HL-60/S4 treated with retinoic acid at 250 ng/mL for 4 days and 3 days (cell line): ENCODE data around the gene CLEC17A.

Experiments used
- in situ Hi-C: fragments of 300-500 bp; cut with MboI; formaldehyde crosslinking; loops from 2 replicates; pipeline ENCODE4 v1.7.0; 2022; ENCODE audit warnings: low sequenced_read_pairs

The CLEC17A gene

DNA sequence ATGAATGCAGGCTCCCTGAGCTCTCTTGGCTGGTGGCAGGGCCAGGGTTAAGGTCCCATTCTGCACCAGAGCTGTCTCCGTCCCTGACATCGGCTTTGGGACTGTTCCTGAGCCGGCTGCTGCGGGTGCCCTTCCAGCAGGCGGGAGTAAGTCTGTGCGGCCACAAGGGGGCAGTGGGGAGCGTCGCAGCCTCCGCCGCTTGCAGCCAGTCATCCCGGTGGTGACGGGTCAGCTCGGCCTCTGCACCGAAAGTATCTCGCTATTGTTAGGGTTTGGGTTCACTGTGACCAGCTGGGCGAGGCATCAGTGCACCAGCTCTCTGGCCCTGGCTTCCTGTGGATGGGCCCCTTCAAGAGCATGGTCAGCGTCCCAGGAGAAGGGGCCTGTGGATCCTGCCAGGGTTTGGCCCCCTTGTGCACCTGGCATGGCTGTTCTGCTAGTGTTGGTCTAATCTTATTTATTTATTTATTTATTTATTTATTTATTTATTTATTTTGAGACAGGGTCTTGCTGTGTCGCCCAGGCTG is 26.2 kb upstream of the CLEC17A start:
- in situ Hi-C loops = loop anchor here (25.0 kb wide), 1 partner anchor 331 kb away; the partner anchor contains the start of gene OR7A17

DNA sequence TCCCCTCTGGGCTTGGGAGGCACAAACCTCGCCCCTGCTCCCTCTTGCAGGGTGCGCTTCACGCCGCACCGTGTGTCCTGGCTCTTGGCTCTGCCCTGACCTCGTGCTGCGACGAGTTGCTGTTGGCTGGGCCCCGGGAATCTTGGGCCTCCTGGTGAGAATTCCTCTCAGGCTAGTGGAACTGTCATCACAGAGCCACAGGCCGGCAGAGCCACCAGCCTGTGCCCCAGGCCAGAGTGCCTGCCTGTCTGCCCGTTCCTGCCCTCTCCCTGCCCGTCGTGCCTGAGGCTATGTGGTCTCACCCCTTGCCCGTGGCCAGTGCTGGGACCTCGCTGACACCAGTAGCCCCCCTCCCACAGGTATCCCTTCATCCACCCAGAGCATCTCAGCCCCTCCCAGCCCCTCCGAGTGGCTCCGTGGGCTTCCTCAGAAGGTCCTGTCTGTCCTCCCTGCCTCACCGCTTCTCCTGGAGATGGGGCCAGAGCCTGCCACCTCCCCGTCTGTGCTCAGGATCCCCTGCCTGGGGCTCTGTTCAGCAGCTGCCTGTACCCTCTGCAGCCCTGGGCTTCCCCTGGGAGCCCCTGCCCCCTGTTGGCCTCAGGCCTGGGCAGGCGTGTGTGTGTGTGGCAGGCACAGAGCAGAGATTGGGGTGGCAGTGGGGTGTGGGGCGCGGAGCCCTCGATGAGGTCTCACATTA is 24.4 kb upstream of the CLEC17A start:
- in situ Hi-C loops = loop anchor here (25.0 kb wide), 1 partner anchor 329 kb away; the partner anchor contains the start of gene OR7A17

DNA sequence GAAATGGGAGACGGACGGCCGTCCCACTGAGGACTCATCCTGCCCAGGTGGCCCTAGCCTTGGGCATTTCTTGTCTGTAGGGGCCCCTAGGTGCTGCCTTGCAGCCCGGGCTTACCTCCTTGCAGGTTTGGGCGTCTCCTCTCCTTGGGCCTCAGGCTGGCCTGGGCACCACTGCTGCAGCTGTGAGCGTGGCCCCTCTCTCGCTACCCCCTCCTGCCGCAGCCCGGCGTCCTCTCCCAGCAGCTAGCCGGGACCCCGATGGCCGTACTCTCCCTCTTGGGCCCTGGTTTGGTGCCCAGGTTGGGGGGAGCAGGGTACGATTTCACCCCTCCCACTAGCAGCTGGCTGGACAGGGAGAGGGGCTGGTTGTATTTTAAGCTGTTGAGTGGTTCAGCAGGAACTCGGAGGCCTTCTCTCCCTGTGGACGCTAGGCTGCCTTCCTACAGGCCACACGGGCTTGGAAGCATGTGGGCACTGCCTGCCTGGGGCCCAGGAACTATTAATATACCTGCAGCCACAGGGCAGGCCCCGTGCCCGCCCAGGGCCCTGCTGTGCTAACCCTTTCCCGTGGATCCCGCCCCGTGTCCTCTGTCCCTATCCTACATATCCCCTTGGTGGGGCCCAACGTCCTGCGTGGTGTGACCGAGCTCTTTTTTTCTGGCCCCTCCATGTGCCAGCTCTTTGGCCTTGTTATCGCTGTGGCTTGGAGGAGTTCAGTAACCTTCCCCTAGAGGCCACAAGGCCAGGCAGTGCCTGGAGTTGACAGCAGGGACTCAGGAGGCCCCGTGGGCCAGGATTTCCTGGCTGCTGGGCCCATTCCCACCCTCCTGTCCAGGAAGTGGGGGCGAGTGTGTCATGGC is 22.7 kb upstream of the CLEC17A start:
- in situ Hi-C loops = loop anchor here (25.0 kb wide), 1 partner anchor 327 kb away; the partner anchor contains the start of gene OR7A17

DNA sequence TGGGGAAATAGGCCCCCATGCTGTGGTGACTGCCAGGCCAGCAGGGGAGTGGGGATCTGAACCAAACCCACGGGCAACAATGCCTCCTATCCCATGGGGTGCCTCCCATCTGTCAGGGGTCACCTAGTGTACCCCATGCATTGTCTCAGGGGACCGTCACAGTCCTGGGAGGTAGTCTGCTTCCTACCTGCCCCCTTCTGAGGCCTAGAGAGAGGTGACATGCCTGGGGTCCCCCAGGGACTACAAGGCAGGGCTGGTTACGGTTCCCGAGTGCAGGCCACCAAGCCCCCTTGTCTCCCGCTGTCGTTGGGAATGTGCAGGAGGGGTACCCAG is 22.1 kb upstream of the CLEC17A start:
- in situ Hi-C loops = loop anchor here (25.0 kb wide), 1 partner anchor 327 kb away; the partner anchor contains the start of gene OR7A17

DNA sequence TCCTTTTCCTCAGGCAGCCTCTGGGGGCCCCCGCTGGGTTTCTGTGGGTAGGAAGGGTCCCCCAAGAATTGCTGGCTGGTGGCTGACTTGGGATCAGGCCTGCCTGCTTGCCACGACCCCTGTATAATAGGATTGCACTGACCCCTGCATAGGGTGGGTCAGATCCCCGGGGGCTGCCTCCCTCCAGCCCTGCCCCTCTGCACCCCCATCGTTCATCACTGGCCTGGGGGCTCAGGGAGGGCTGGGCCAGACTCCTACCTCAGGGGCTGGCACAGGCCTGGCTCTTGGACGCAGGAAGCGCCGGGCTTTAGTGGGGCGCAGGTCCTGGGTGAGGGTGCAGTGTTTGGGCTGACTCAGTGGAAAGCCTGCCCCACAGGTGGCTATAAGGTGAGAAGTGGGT is 21.6 kb upstream of the CLEC17A start:
- in situ Hi-C loops = loop anchor here (25.0 kb wide), 1 partner anchor 326 kb away; the partner anchor contains the start of gene OR7A17

DNA sequence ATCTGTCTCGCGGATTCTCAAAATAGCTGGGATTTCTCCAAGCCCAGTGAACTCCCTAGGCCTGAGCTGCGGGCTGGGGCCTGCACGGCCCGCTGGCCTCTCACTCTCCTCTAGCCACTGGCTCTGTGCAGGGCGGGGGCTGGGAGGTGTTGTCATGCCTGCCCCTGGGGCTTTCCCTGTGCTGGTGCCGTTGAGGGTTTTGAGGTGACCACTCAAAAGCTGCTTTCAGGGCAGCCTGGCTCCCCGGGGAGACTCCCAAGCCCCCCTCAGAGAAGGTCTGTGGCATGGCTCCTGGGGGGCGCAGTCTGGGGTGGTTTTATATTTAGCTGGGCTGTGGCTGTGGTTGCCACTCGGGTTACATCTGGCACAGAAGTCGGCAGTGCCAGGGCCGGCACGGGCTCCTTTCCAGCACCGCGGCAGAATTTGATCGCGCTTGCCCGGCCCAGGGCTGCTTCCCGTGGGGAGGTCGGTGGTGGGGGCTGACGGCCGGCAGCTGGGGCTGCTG is 21.0 kb upstream of the CLEC17A start:
- in situ Hi-C loops = loop anchor here (25.0 kb wide), 1 partner anchor 325 kb away; the partner anchor contains the start of gene OR7A17

DNA sequence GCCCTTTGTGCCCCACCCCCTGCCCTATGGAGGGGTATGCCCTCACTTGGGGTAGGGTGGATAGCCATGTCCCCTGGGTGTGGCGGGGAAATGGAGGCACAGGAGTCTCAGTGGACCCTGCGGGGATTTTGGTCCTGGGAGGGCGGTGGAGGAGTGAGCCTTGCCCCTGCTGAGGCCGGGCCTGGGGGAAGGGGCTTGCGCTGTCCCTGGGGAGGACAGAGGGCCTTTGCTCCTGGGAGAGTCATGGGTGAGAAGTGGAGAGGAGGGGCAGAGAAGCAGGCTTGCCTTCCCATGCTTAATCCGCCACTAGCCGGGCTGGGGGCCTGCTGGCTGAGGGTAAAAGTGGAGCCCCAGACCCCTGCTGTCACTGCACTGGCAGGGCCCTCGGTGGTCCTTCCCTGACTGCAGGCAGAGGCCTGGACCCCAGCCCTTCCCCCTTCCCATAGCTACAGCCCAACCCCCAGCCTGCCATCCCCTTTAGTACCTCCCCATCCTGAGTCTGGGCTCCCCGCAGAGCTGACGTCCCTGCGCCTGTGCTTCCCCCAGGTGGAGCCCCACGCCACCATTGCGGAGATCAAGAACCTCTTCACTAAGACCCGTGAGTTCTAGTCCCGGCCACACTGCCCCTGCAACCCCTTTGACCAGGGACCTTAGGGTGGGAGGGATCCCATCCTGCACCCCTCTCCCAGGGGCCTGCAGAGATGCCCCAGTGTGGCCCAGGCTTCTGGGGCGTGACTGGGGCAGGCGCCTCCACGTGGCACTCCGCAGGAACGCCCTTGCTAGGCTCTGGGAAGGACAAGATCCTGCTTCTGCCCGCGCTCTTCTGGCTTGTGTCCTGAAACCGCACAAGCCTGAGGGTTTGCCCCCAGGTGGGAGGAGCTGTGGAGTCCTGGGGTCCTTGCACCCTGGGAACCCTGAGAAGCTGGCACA is 20.0 kb upstream of the CLEC17A start:
- in situ Hi-C loops = loop anchor here (25.0 kb wide), 1 partner anchor 324 kb away; the partner anchor contains the start of gene OR7A17

DNA sequence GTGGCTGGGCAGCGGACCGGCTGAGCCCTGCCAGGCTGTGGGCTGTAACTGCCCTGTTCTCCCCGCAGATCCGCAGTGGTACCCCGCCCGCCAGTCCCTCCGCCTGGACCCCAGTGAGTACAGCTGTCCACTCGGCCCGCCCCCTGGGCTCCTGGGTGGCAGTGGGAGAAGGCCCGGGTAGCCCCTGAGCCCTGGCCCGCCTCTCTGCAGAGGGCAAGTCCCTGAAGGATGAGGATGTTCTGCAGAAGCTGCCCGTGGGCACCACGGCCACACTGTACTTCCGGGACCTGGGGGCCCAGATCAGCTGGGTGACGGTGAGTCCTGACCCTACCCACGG is 19.3 kb upstream of the CLEC17A start:
- in situ Hi-C loops = loop anchor here (25.0 kb wide), 1 partner anchor 324 kb away; the partner anchor contains the start of gene OR7A17

DNA sequence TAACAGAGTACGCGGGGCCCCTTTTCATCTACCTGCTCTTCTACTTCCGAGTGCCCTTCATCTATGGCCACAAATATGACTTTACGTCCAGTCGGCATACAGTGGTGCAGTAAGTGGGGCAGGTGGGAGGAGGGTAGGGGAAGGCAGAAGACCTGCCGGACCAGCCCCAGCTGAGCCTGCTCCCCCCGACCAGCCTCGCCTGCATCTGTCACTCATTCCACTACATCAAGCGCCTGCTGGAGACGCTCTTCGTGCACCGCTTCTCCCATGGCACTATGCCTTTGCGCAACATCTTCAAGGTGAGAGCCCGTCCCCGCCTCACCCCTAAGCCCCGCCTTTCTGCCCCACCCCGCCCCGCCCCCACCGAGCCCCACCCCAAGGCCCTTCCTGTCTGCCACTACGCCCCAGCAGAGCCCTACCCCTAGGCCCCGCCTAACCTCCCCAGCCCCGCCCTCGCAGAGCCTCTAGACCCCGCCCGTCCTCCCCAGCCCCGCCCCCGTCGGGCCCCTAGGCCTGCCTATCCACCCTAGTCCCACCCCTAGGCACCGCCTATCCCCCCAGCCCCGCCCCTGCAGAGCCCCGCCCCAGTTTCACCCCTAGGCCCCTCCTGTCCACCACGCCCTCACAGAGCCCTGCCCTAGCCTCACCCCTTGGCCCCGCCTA is 18.8 kb upstream of the CLEC17A start:
- in situ Hi-C loops = loop anchor here (25.0 kb wide), 1 partner anchor 323 kb away; the partner anchor contains the start of gene OR7A17

DNA sequence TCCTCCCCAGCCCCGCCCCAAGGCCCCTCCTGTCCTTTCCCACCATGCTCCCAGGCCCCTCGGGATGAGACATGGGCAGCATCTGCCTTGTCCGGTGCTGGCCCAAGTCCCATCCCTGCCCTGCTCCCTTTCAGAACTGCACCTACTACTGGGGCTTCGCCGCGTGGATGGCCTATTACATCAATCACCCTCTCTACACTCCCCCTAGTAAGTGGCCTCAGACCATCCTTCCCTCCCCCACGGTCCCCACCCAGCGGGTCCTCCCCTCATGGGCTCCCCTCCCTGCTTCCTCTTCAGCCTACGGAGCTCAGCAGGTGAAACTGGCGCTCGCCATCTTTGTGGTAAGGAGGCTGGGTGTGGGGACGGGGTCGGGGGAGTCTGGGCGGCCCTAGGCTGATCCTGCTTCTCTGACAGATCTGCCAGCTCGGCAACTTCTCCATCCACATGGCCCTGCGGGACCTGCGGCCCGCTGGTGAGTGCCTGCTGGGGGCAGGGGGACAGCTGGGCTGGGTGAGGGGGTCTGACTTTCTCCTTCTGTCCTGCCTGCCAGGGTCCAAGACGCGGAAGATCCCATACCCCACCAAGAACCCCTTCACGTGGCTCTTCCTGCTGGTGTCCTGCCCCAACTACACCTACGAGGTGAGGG is 18.1 kb upstream of the CLEC17A start:
- in situ Hi-C loops = loop anchor here (25.0 kb wide), 1 partner anchor 323 kb away; the partner anchor contains the start of gene OR7A17

DNA sequence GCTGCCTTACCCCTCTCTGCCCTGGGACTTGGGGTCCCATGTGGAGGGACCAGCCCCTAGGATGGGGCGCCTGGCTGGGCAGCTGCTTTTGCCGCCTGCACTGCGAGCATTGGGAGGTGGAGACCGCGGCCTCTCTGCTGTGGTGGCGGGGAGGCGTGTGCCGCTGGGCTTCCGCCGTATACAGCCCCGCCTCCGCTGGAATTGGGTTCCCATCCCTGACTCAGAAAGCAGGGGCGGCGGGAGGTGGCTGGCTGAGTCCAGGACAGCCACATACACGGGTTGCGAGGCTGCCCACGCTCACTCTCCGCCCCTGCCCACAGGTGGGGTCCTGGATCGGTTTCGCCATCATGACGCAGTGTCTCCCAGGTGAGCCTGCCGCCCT is 17.6 kb upstream of the CLEC17A start:
- in situ Hi-C loops = loop anchor here (25.0 kb wide), 1 partner anchor 322 kb away; the partner anchor contains the start of gene OR7A17

DNA sequence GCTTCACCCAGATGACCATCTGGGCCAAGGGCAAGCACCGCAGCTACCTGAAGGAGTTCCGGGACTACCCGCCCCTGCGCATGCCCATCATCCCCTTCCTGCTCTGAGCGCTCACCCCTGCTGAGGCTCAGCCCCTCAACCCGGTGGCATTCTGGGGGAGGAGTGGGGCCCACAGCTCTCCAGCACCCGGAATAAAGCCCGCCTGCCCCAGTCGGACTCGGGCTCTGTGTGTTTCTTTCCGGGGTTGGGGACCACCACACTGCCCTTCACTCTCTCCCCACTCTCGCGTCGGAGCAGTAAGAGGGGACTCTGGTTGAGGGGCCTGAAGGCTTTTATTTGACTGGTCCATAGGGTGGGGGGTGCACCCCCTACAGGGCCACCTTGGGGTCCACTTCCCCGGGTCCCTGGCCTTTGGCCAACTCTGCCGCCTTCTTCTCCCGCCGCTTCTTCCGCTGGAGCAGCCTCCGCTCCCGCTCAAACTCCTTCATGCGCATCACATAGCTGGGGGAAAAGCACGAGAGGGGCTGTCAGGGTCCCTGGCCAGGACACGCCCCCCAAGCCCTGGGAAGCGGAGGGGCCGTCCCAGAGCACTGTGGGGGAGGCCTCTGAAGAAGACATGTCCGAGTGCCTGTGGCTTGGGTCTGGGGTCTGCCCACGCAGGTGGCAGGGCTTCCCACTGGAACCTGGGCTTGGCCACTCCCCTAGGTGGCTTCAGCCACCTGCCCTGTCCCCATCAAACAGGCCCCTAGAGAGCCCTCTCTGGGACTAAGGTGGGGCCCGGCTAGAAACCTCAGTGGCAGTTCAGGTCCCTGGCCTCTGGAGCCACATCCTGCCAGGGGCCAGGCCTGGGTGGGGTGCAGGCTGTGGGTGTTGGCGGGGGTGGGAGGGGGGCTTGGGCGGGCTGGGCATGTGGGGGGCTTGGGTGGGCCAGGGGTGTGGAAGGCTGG is 16.8 kb upstream of the CLEC17A start:
- in situ Hi-C loops = loop anchor here (25.0 kb wide), 1 partner anchor 321 kb away; the partner anchor contains the start of gene OR7A17

DNA sequence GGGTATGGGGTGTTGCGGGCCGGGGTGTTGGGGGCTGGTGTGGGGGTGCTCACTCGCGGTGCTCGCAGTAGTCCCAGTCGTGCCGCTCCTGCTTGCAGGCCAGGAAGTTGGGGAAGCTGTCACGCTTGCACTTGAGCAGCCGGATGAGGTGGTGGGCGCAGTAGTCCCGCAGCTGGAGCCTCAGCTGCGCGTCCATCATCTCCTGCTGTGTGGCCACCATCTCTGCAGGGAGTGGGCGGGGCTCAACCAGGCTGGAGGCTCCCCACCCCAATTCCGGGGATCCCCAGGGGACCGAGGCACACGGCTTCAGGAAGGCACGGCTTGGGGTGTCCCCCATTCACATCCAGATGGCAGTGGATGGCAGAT is 16.2 kb upstream of the CLEC17A start:
- in situ Hi-C loops = loop anchor here (25.0 kb wide), 1 partner anchor 321 kb away; the partner anchor contains the start of gene OR7A17

DNA sequence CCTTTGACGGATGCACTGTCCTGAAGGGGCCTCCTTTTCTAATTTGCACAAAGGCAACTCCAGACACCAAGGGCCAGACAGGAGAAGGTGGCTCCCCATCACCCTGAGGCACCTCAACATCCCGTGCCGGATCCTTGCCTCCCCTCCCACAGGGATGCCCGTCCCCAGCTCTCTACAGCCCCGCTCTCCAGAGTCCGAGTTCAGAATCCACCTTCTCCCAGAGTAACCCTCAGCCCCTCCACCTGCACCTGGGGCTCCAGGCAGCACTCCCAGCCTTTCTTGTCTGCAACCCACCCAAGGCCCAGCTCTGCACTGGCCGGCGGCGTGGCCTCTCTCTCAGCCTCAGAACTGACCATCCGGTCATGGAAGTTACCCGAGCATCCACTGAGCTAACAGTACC is 15.8 kb upstream of the CLEC17A start:
- in situ Hi-C loops = loop anchor here (25.0 kb wide), 1 partner anchor 320 kb away; the partner anchor contains the start of gene OR7A17

DNA sequence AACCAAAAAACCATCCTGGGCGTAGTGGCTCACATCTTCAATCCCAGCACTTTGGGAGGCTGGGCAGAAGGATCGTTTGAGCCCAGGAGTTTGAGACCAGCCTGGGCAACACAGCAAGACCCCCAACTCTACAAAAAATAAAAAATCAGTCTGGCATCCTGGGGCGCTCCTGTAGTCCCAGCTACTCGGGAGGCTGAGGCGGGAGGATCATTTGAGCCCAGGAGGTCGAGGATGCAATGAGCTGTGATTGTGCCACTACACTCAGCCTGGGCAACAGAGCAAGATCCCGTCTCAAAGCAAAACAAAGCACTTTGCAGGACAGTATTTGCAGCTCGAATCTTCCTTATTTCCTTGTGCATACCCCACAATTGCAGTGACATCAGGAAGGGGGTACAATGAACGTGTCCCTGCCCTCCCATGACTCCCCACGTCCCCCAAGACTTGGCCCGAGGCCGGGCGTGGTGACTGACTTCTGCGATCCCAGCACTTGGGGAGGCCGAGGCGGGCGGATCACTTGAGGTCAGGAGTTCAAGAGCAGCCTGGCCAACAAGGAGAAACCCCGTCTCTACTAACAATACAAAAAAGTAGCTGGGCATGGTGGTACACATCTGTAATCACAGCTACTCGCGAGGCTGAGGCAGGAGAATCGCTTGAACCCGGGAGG is 11.9 kb upstream of the CLEC17A start:
- in situ Hi-C loops = loop anchor here (5.0 to 25.0 kb wide), 2 partner anchors 116 to 316 kb away; partner anchors contain the start of gene OR7A17

DNA sequence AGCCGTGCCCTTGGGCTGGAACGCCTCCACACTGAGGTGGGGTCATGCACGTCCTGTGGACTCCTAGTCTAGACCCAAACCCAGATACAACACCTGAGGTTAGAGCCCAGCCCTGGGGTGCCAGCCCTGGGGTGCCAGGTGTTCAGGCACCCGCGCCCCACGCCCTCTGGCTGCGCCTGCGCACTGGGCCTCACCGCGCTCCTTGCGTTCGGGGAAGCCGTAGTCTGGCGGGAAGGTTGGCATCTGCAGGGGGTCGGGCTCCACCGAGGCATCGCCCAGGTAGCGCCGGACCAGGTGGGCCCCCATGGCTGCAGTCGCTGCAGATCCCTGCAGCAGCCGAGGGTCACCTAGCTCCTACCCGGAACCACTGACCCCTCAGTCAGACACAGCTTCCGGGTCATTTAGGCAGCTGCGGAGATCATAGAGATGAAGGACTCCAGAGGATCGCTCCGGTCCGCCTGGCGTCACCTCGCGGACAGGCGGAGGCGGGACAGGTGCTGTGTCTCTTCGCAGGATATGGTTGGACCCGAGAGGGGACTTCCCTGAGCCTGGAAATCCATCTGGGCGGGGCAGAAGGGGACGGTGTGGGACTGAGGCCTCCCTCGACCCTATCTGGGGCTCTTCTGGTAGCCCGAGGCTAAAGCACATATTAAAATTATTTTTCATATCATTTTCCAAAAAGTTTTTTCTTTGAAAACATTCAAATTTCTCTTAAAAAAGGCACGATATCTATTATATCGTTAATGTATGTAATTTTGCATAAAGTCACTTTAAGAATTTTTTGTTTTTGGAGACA is 11.0 kb upstream of the CLEC17A start, which contains the start of gene NDUFB7:
TSS of gene NDUFB7 (minus strand) at position 372 of the 796 bp plus-strand sequence. CDS start at position 306, 66 bp downstream.
- in situ Hi-C loops = loop anchor here (5.0 to 25.0 kb wide), 2 partner anchors 115 to 315 kb away; partner anchors contain the start of gene OR7A17
